ENCODE measurements around the gene ATP9B.

- TF ChIP-seq EZH2phosphoT487 (IDR thresholded peaks at IDR 0.05; ENCODE audit: low read depth): no peak
- TF ChIP-seq CTCF (IDR thresholded peaks at IDR 0.05; ENCODE audit: low read depth, low read length): no peak
Measured at GRCh38 chr18:79123948-79124347, 54.8 kb downstream of the ATP9B start.
